H1 (cell line): ENCODE measurements around the gene SCN11A. TPM values are rescaled to one million over a fixed set of nuclear protein-coding genes. Genes with fewer than 3 reads are reported as not detected.

Experiments
- CTCF ChIA-PET: fragments of 300-600 bp; sonication (Branson Sonifier 250); formaldehyde crosslinking; loops from one replicate; lab custom pipeline; 2021; ENCODE audit not compliant: partially characterized antibody; lab: Charles Lee
- POLR2A ChIA-PET: fragments of 300-600 bp; sonication (Branson Sonifier 250); formaldehyde crosslinking; loops from one replicate; lab custom pipeline; 2021; ENCODE audit warnings: inconsistent platforms; ENCODE audit not compliant: partially characterized antibody; lab: Charles Lee
- DNase-seq, 2 experiments: peaks; one replicate each; pipeline versions ENCODE4 v3.0.0 to v3.0.0-alpha.2; 2010 to 2022; ENCODE audit warnings: low spot score in 2 of 2, low read depth in 1 of 2, mixed read lengths in 1 of 2
- FAIRE-seq: peaks from 2 replicates; lab custom pipeline; 2011; peaks lifted over from hg19 to GRCh38; lab: Jason Lieb, UNC
- H2AFZ ChIP-seq: 2 replicates; pipeline ENCODE4 v1.8.1; 2012; ENCODE audit warnings: low read length, inconsistent platforms
- H2AK5ac ChIP-seq: 2 replicates; pipeline ENCODE4 v1.6.1; 2013; ENCODE audit warnings: low read depth, low read length
- H2BK120ac ChIP-seq: replicated peaks from 2 replicates; pipeline ENCODE3; 2013; ENCODE audit warnings: low read depth, low read length, inconsistent platforms
- H2BK12ac ChIP-seq: 2 replicates; pipeline ENCODE4 v1.6.1; 2013; ENCODE audit warnings: low read depth, low read length
- H2BK15ac ChIP-seq: 2 replicates; pipeline ENCODE4 v1.6.1; 2013; ENCODE audit warnings: low read length
- H2BK20ac ChIP-seq: 2 replicates; pipeline ENCODE4 v1.6.1; 2013; ENCODE audit warnings: low read length
- H2BK5ac ChIP-seq: 2 replicates; pipeline ENCODE4 v1.6.1; 2013; ENCODE audit warnings: low read depth, low read length
- H3K14ac ChIP-seq: 2 replicates; pipeline ENCODE4 v1.6.1; 2013; ENCODE audit warnings: inconsistent platforms; ENCODE audit not compliant: insufficient read length
- H3K18ac ChIP-seq: 2 replicates; pipeline ENCODE4 v1.6.1; 2013; ENCODE audit warnings: low read length; ENCODE audit errors: extremely low read depth
- H3K23ac ChIP-seq: 2 replicates; pipeline ENCODE4 v1.6.1; 2013; ENCODE audit warnings: inconsistent platforms; ENCODE audit not compliant: insufficient read length
- H3K23me2 ChIP-seq: 2 replicates; pipeline ENCODE4 v1.6.1; 2013; ENCODE audit warnings: low read depth, low read length
- H3K27ac ChIP-seq: 2 replicates; pipeline ENCODE4 v1.6.1; 2011; ENCODE audit warnings: low read depth, low read length, inconsistent platforms
- H3K27me3 ChIP-seq, 4 experiments: replicated peaks in 1 of 4; 1 replicate in 1 of 4; 2 replicates in 3 of 4; pipeline versions ENCODE4 v1.6.1 to v1.8.1; 2011 to 2013; ENCODE audit warnings: low read length in 3 of 4, mild to moderate bottlenecking in 3 of 4, inconsistent platforms in 2 of 4, mixed read lengths in 2 of 4, moderate library complexity in 1 of 4; ENCODE audit not compliant: control insufficient read depth in 3 of 4, insufficient read depth in 3 of 4; ENCODE audit errors: extremely low read depth in 1 of 4
- H3K36me3 ChIP-seq, 4 experiments: 2 replicates each; pipeline versions ENCODE4 v1.6.1 to v1.8.1; 2011 to 2013; ENCODE audit warnings: mild to moderate bottlenecking in 4 of 4, low read length in 3 of 4, moderate library complexity in 2 of 4, control low read depth in 1 of 4, inconsistent platforms in 1 of 4; ENCODE audit not compliant: insufficient read depth in 4 of 4, control insufficient read depth in 2 of 4
- H3K4ac ChIP-seq: replicated peaks from 2 replicates; pipeline ENCODE3; 2013; ENCODE audit warnings: low read length, low read depth, mixed read lengths, inconsistent platforms; ENCODE audit not compliant: insufficient read length
- H3K4me1 ChIP-seq, 4 experiments: replicated peaks in 1 of 4; 1 replicate in 1 of 4; 2 replicates in 3 of 4; pipeline versions ENCODE4 v1.6.1 to v1.8.1; 2011 to 2013; ENCODE audit warnings: low read length in 3 of 4, inconsistent platforms in 2 of 4, mixed read lengths in 1 of 4; ENCODE audit not compliant: insufficient read depth in 4 of 4, control insufficient read depth in 3 of 4
- H3K4me2 ChIP-seq, 2 experiments: 2 replicates each; pipeline versions ENCODE4 v1.6.1 to v1.8.1; 2011 to 2013; ENCODE audit warnings: low read depth in 2 of 2, low read length in 2 of 2, control low read depth in 1 of 2, inconsistent platforms in 1 of 2, mild to moderate bottlenecking in 1 of 2; ENCODE audit not compliant: insufficient read depth in 1 of 2
- H3K4me3 ChIP-seq, 4 experiments: fragments of 200-600, 300-600 bp in 1 of 4; sonication (generic), shearing (Covaris generic), sonication (Bioruptor Twin) in 1 of 4; 2 replicates each; pipeline versions ENCODE4 v1.5.1 to v1.8.1; 2011 to 2016; ENCODE audit warnings: low read length in 4 of 4, low read depth in 3 of 4, control low read depth in 2 of 4, inconsistent platforms in 2 of 4, mild to moderate bottlenecking in 2 of 4, mixed read lengths in 1 of 4, moderate library complexity in 1 of 4; ENCODE audit not compliant: insufficient read depth in 2 of 4; ENCODE audit errors: extremely low read depth in 1 of 4
- H3K56ac ChIP-seq: replicated peaks from 2 replicates; pipeline ENCODE3; 2013; ENCODE audit warnings: low read depth, mild to moderate bottlenecking, mixed read lengths, low read length, inconsistent platforms; ENCODE audit not compliant: insufficient read length
- H3K79me1 ChIP-seq: 2 replicates; pipeline ENCODE4 v1.6.1; 2013; ENCODE audit warnings: low read depth, low read length, control low read depth
- H3K79me2 ChIP-seq, 2 experiments: 2 replicates each; pipeline versions ENCODE4 v1.6.1 to v1.8.1; 2012 to 2013; ENCODE audit warnings: low read length in 2 of 2, mild to moderate bottlenecking in 2 of 2, inconsistent platforms in 1 of 2; ENCODE audit not compliant: insufficient read depth in 2 of 2, control insufficient read depth in 1 of 2
- H3K9ac ChIP-seq, 4 experiments: replicated peaks in 1 of 4; 1 replicate in 1 of 4; 2 replicates in 3 of 4; pipeline versions ENCODE4 v1.6.1 to v1.8.1; 2011 to 2013; ENCODE audit warnings: low read depth in 3 of 4, low read length in 3 of 4, control low read depth in 2 of 4, mild to moderate bottlenecking in 2 of 4, moderate library complexity in 2 of 4, inconsistent platforms in 1 of 4; ENCODE audit errors: extremely low read depth in 1 of 4
- H3K9me3 ChIP-seq, 2 experiments: 2 replicates each; pipeline versions ENCODE4 v1.6.1 to v1.8.1; 2012 to 2013; ENCODE audit warnings: mild to moderate bottlenecking in 2 of 2, moderate library complexity in 2 of 2, control low read depth in 1 of 2, inconsistent platforms in 1 of 2, low read depth in 1 of 2, low read length in 1 of 2, mixed read lengths in 1 of 2; ENCODE audit not compliant: insufficient read depth in 2 of 2
- H4K20me1 ChIP-seq, 2 experiments: replicated peaks in 1 of 2; 2 replicates each; pipeline versions ENCODE3 to v1.8.1; 2011 to 2013; ENCODE audit warnings: inconsistent platforms in 2 of 2, low read length in 2 of 2, mild to moderate bottlenecking in 1 of 2; ENCODE audit not compliant: insufficient read depth in 2 of 2, control insufficient read depth in 1 of 2
- H4K5ac ChIP-seq: 2 replicates; pipeline ENCODE4 v1.6.1; 2013; ENCODE audit warnings: low read length, low read depth, mixed read lengths, inconsistent platforms; ENCODE audit not compliant: insufficient read length
- H4K8ac ChIP-seq: 2 replicates; pipeline ENCODE4 v1.8.0; 2013; ENCODE audit warnings: mild to moderate bottlenecking, moderate library complexity, low read length, inconsistent platforms; ENCODE audit not compliant: insufficient read depth; ENCODE audit errors: extremely low read depth
- H4K91ac ChIP-seq: replicated peaks from 2 replicates; pipeline ENCODE3; 2013; ENCODE audit warnings: low read length, mixed read lengths, inconsistent platforms; ENCODE audit not compliant: insufficient read length
- ASH2L ChIP-seq: fragments of 200-600, 300-600 bp; sonication (generic); IDR thresholded peaks from one replicate; pipeline ENCODE4 v1.7.1; 2017; ENCODE audit warnings: low read length
- BCL11A ChIP-seq, 2 experiments: IDR thresholded peaks; one replicate each; pipeline ENCODE4 v1.6.1; 2011; ENCODE audit warnings: low read depth in 2 of 2, low read length in 2 of 2, mild to moderate bottlenecking in 2 of 2
- CEBPB ChIP-seq: IDR thresholded peaks from 2 replicates; pipeline ENCODE4 v1.6.1; 2012; ENCODE audit warnings: low read depth, low read length
- CHD1 ChIP-seq: IDR thresholded peaks from 2 replicates; pipeline ENCODE4 v1.6.1; 2012; ENCODE audit warnings: low read depth, low read length, improper control_type of control experiment
- JUN ChIP-seq: IDR thresholded peaks from 2 replicates; pipeline ENCODE4 v1.6.1; 2011; ENCODE audit warnings: low read depth, mild to moderate bottlenecking, improper control_type of control experiment, low read length
- KDM4A ChIP-seq: IDR thresholded peaks from one replicate; pipeline ENCODE4 v1.7.1; 2012; ENCODE audit warnings: low read depth, mild to moderate bottlenecking, moderate library complexity, low read length, inconsistent platforms; ENCODE audit not compliant: severe bottlenecking
- KDM5A ChIP-seq: fragments of 200-600 bp; IDR thresholded peaks from 2 replicates; pipeline ENCODE4 v1.7.1; 2012; ENCODE audit warnings: mild to moderate bottlenecking, low read length, inconsistent platforms, mixed read lengths
- MAX ChIP-seq: IDR thresholded peaks from 2 replicates; pipeline ENCODE4 v1.6.1; 2012; ENCODE audit warnings: inconsistent platforms
- POLR2AphosphoS5 ChIP-seq: IDR thresholded peaks from 2 replicates; pipeline ENCODE4 v1.6.1; 2011; ENCODE audit warnings: low read depth, low read length
- RNF2 ChIP-seq: fragments of 200-900, 300-1000 bp; sonication (generic); IDR thresholded peaks from 2 replicates; pipeline ENCODE4 v1.7.1; 2016; ENCODE audit warnings: borderline replicate concordance, low read depth, mild to moderate bottlenecking, antibody characterized with exemption, low read length; ENCODE audit not compliant: poor library complexity, severe bottlenecking; ENCODE audit errors: missing control alignments
- SAP30 ChIP-seq: fragments of 300-600 bp; sonication (generic); IDR thresholded peaks from 2 replicates; pipeline ENCODE4 v1.7.1; 2012; ENCODE audit warnings: low read length, moderate library complexity, mild to moderate bottlenecking, inconsistent platforms; ENCODE audit not compliant: insufficient read depth, insufficient replicate concordance
- SIN3A ChIP-seq, 2 experiments: IDR thresholded peaks in 1 of 2; conservative IDR thresholded peaks in 1 of 2; 2 replicates each; pipeline ENCODE4 v1.6.1; 2011 to 2012; ENCODE audit warnings: low read length in 2 of 2, improper control_type of control experiment in 1 of 2, low read depth in 1 of 2, mild to moderate bottlenecking in 1 of 2
- SIRT6 ChIP-seq: IDR thresholded peaks from one replicate; pipeline ENCODE4 v1.7.1; 2012; ENCODE audit warnings: low read length, inconsistent platforms
- TCF12 ChIP-seq: IDR thresholded peaks from 2 replicates; pipeline ENCODE4 v1.6.1; 2011; ENCODE audit warnings: low read depth, mild to moderate bottlenecking, low read length
- WGBS, 2 experiments: shearing (Covaris generic) in 1 of 2; methylation state at CpG; one replicate each; pipeline versions ENCODE4 v1.1.6 to v1.1.7; 2013 to 2015; ENCODE audit warnings: low lambda C conversion rate in 2 of 2, mixed read lengths in 2 of 2, inconsistent platforms in 1 of 2, low coverage in 1 of 2, missing lambda C conversion rate in 1 of 2; ENCODE audit not compliant: insufficient replicate concordance in 2 of 2, insufficient coverage in 1 of 2, insufficient read length in 1 of 2; ENCODE audit errors: extremely low coverage in 1 of 2, missing lambda C conversion rate in 1 of 2; 5-methylcytosine and 5-hydroxymethylcytosine counted together
- polyA plus RNA-seq, 7 experiments: library from polyadenylated mRNA; depleted of rRNA in 3 of 7; stranded (reverse) in 5 of 7; unstranded in 2 of 7; fragments of >200 nt in 5 of 7; fragments of 200-250 nt in 2 of 7; gene quantifications; 1 replicate in 5 of 7; 2 replicates in 1 of 7; 4 replicates in 1 of 7; pipeline versions ENCODE4 v1.2.1 to v1.2.3, GENCODE V29; 2011 to 2013; ENCODE audit warnings: missing spikeins in 2 of 7, mixed read lengths in 2 of 7
- total RNA-seq: library from RNA; stranded (reverse); fragmentation: NEBNext Ultra II Directional; extraction: Animal tissue kit (Norgen Biotek cat#: 25700); gene quantifications from 2 replicates; pipeline ENCODE4 v1.2.1, GENCODE V29; 2021

Gene SCN11A
- total and polyA plus RNA-seq, 2 of the 8 experiments (the other 6 are each of a cell fraction or from before 2014, with no cell fraction given), result 0.11 to 0.21 TPM

DNA sequence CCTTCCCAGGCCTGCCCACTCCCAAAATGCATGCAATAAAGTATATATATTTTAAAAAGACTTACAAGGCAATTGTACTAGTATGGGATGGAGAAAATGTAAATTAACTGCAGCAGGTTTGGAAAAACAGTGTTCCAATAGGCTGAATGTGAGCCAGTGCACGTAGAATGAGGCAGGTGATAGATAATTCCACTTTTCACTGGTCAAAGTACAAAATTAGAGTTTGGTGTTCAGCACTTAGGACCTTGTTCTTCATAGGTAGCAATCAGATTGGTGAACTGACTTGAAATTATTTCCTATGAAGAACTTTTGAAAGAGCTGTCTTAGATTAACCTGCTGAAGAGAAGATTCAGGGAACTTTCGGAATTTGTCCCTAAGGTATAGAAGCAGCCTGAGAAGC is 2.0 kb upstream of the SCN11A start:
- FAIRE-seq (no peak), DNase-seq (no peak)
- H3K56ac ChIP-seq, result no peak overlapping the region
- H3K36me3 ChIP-seq, result no peaks in the 10 kb centered on the region
- POLR2A ChIA-PET, result interaction anchor here (0.9 kb wide), 1 partner anchor 55 kb away, joined by 3 read pairs; no protein-coding TSS in a partner anchor
- no peak overlapping the region for H3K23ac ChIP-seq
- peaks cover 3 to 59% of the 10 kb centered on the region in 2 experiments for H3K79me2 ChIP-seq
- H2BK15ac ChIP-seq, result no peak overlapping the region
- H4K5ac ChIP-seq, result no peak overlapping the region
- no peaks in the 10 kb centered on the region for H3K27me3 ChIP-seq
- H2AK5ac ChIP-seq, result no peak overlapping the region
- 98% methylated on average over 2 of the region's 2 CpGs; no CpG with 5 or more reads in 1 of the 2 experiments for WGBS, 2 experiments
- no peak overlapping the region for H2AFZ ChIP-seq
- no peak overlapping the region for H2BK20ac ChIP-seq
- H4K91ac ChIP-seq, result no peak overlapping the region
- peaks cover 6% of the 10 kb centered on the region; the same call in 1 of the 2 replicates for H3K23me2 ChIP-seq
- no peak overlapping the region; a peak in 1 of 4 replicates for H3K4me2 ChIP-seq
- peak overlapping the region in 1 of 4 experiments; percentile 88; a peak in 1 of 8 replicates for H3K4me3 ChIP-seq
- no peak overlapping the region for H3K4ac ChIP-seq
- peaks cover 0 to 6% (median 0%) of the 10 kb centered on the region in 4 experiments; a peak in 1 of 7 replicates for H3K4me1 ChIP-seq
- no peak overlapping the region for H2BK12ac ChIP-seq
- CTCF ChIA-PET, result no interaction called here
- H3K18ac ChIP-seq, result no peak overlapping the region
- H2BK120ac ChIP-seq, result no peak overlapping the region
- peaks cover 0 to 2% of the 10 kb centered on the region in 2 experiments for H4K20me1 ChIP-seq
- no peaks in the 10 kb centered on the region for H3K9me3 ChIP-seq
- H3K9ac ChIP-seq, result no peak overlapping the region
- no peak overlapping the region for H3K14ac ChIP-seq
- no peak overlapping the region for H3K27ac ChIP-seq
- no peak overlapping the region for H2BK5ac ChIP-seq
- no peak overlapping the region for H4K8ac ChIP-seq
- peaks cover 5% of the 10 kb centered on the region for H3K79me1 ChIP-seq
- TF ChIP-seq SIN3A (conservative IDR thresholded peaks at IDR 0.05 in 1 of 2, IDR thresholded peaks at IDR 0.05 in 1 of 2; ENCODE audit: low read depth in 1 of 2, low read length in 2 of 2) (no peak), CEBPB (no peak), MAX (no peak), KDM5A (no peak), ASH2L (no peak), POLR2AphosphoS5 (no peak), BCL11A (IDR thresholded peaks at IDR 0.05; ENCODE audit: low read depth in 2 of 2, low read length in 2 of 2) (no peak), SAP30 (no peak), TCF12 (no peak), KDM4A (no peak), CHD1 (no peak), SIRT6 (no peak), RNF2 (no peak), JUN (no peak)
